Keratinocyte (primary cell): ENCODE measurements around the gene CD40. TPM values are rescaled to one million over a fixed set of nuclear protein-coding genes. Genes with fewer than 3 reads are reported as not detected.
A peak's percentile ranks its signal among the peaks of the same experiment; 100 is the strongest.

Source experiments
- DNase-seq: peaks from one replicate; pipeline ENCODE4 v3.0.0-alpha.2; 2011; ENCODE audit warnings: low read depth, missing footprints, low spot score
- FAIRE-seq: peaks from 2 replicates; lab custom pipeline; 2011; peaks lifted over from hg19 to GRCh38; lab: Jason Lieb, UNC
- H2AFZ ChIP-seq: 2 replicates; pipeline ENCODE4 v1.6.0; 2012; ENCODE audit warnings: low read length, control low read depth, inconsistent platforms; ENCODE audit not compliant: control insufficient read depth
- H3K27ac ChIP-seq: 2 replicates; pipeline ENCODE4 v1.5.1; 2011; ENCODE audit warnings: low read length; ENCODE audit not compliant: control insufficient read depth, insufficient read depth
- H3K27me3 ChIP-seq: 3 replicates; pipeline ENCODE4 v1.6.0; 2011; ENCODE audit warnings: low read length; ENCODE audit not compliant: control insufficient read depth, insufficient read depth; ENCODE audit errors: extremely low read depth
- H3K36me3 ChIP-seq, 2 experiments: 2 replicates in 1 of 2; 3 replicates in 1 of 2; pipeline ENCODE4 v1.5.1; 2011; ENCODE audit warnings: low read length in 2 of 2, mild to moderate bottlenecking in 1 of 2; ENCODE audit not compliant: control insufficient read depth in 2 of 2, insufficient read depth in 2 of 2; ENCODE audit errors: extremely low read depth in 1 of 2
- H3K4me1 ChIP-seq: 3 replicates; pipeline ENCODE4 v1.5.1; 2011; ENCODE audit warnings: low read length; ENCODE audit not compliant: control insufficient read depth, insufficient read depth; ENCODE audit errors: extremely low read depth
- H3K4me2 ChIP-seq: 3 replicates; pipeline ENCODE4 v1.6.0; 2011; ENCODE audit warnings: low read depth, low read length; ENCODE audit not compliant: control insufficient read depth, insufficient read depth; ENCODE audit errors: extremely low read depth
- H3K4me3 ChIP-seq, 3 experiments: fragments of 200-600 bp in 1 of 3; sonication (generic) in 1 of 3; 2 replicates in 2 of 3; 3 replicates in 1 of 3; pipeline ENCODE4 v1.5.1; 2011 to 2016; ENCODE audit warnings: low read length in 3 of 3, mild to moderate bottlenecking in 3 of 3, control low read depth in 2 of 3, inconsistent platforms in 1 of 3, low read depth in 1 of 3, mixed read lengths in 1 of 3, mixed run types in 1 of 3, moderate library complexity in 1 of 3; ENCODE audit not compliant: control insufficient read depth in 2 of 3, insufficient read depth in 2 of 3; ENCODE audit errors: extremely low read depth in 1 of 3
- H3K79me2 ChIP-seq: 2 replicates; pipeline ENCODE4 v1.6.0; 2012; ENCODE audit warnings: low read length; ENCODE audit not compliant: control insufficient read depth, insufficient read depth
- H3K9ac ChIP-seq: 3 replicates; pipeline ENCODE4 v1.6.0; 2011; ENCODE audit warnings: low read length; ENCODE audit not compliant: control insufficient read depth, insufficient read depth; ENCODE audit errors: extremely low read depth
- H3K9me1 ChIP-seq: 3 replicates; pipeline ENCODE4 v1.6.0; 2011; ENCODE audit warnings: low read length; ENCODE audit not compliant: control insufficient read depth, insufficient read depth; ENCODE audit errors: extremely low read depth
- H3K9me3 ChIP-seq: 2 replicates; pipeline ENCODE4 v1.5.1; 2012; ENCODE audit warnings: low read depth, low read length; ENCODE audit not compliant: control insufficient read depth
- H4K20me1 ChIP-seq: 3 replicates; pipeline ENCODE4 v1.6.0; 2011; ENCODE audit warnings: low read length; ENCODE audit not compliant: control insufficient read depth, insufficient read depth; ENCODE audit errors: extremely low read depth
- CTCF ChIP-seq, 3 experiments: IDR thresholded peaks in 1 of 3; conservative IDR thresholded peaks in 1 of 3; optimal IDR thresholded peaks in 1 of 3; 2 replicates in 2 of 3; 3 replicates in 1 of 3; pipeline versions ENCODE3 to v1.5.1; 2011; ENCODE audit warnings: low read length in 3 of 3, mild to moderate bottlenecking in 3 of 3, moderate library complexity in 2 of 3, control low read depth in 1 of 3, inconsistent platforms in 1 of 3; ENCODE audit not compliant: insufficient read depth in 2 of 3; ENCODE audit errors: extremely low read depth in 1 of 3
- EZH2 ChIP-seq: IDR thresholded peaks from one replicate; pipeline ENCODE4 v1.6.1; 2012; ENCODE audit warnings: inconsistent platforms, mild to moderate bottlenecking, low read length, moderate library complexity
- dilution Hi-C: fragments of 300-500 bp; cut with MboI; formaldehyde crosslinking; loops from one replicate; pipeline ENCODE4 v1.7.0; 2020; ENCODE audit warnings: low sequenced_read_pairs; ENCODE audit not compliant: extremely low pct_ligation_motif_present
- polyA plus RNA-seq, 5 experiments: library from polyadenylated mRNA; depleted of rRNA in 3 of 5; stranded (reverse) in 3 of 5; stranded (forward) in 1 of 5; unstranded in 1 of 5; fragments of >200 nt; gene quantifications; 1 replicate in 1 of 5; 2 replicates in 3 of 5; 3 replicates in 1 of 5; pipeline versions ENCODE4 v1.2.1 to v1.2.3, GENCODE V29; 2011 to 2012; ENCODE audit warnings: missing spikeins in 2 of 5, low read depth in 1 of 5, low replicate concordance in 1 of 5

CD40 gene
- polyA plus RNA-seq, 1 donor (not counting 4 experiments of a cell fraction or from before 2014, with no cell fraction given) = 13.4 TPM

DNA sequence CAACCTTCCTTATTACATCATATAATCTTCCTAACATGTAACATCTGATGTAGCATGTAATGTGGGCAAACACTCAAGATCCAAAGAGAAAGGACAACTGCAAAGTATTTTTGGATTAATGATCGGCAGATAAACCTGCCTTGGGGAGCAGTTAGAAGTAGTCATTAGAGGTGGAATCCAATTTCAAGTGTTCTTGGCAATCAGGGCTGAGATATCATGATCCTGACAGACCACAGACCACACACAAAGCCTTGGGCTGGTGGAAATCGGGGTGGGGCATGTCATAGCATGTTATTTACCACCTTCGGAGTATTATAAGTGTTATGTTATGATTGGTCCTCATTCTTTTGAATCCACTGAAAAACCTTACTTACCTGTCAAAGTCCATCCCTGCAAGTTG lies 44.7 kb upstream of the CD40 start:
- FAIRE-seq = peak; percentile 41
- peaks cover 12% of the 10 kb centered on the region for H4K20me1 ChIP-seq
- peak; percentile 58 for DNase-seq

GRCh38 chr20:46074006-46074405 lies 44.1 kb upstream of the CD40 start:
- Histone ChIP-seq H3K9ac (no peak overlapping the region), H3K4me2 (peak overlapping the region; percentile 28), H3K4me3 (no peak overlapping the region), H3K27ac (no peak overlapping the region), H3K36me3 (peaks cover 4 to 14% of the 10 kb centered on the region in 2 experiments), H2AFZ (no peak overlapping the region), H3K27me3 (no peaks in the 10 kb centered on the region), H3K4me1 (peaks cover 11% of the 10 kb centered on the region), H3K9me3 (no peaks in the 10 kb centered on the region), H3K79me2 (peaks cover 7% of the 10 kb centered on the region), H3K9me1 (no peaks in the 10 kb centered on the region), H4K20me1 (peaks cover 12% of the 10 kb centered on the region)
- DNase-seq = no peak
- TF ChIP-seq CTCF (optimal IDR thresholded peaks at IDR 0.05 in 1 of 3, IDR thresholded peaks at IDR 0.05 in 1 of 3, conservative IDR thresholded peaks at IDR 0.05 in 1 of 3; ENCODE audit: extremely low read depth in 1 of 3, insufficient read depth in 2 of 3, low read length in 3 of 3) = no peak
- TF ChIP-seq EZH2 = no peak
- FAIRE-seq = no peak
- dilution Hi-C loops = no loop called here

More for the DNA sequence above, 44.7 kb upstream of the CD40 start:
- Histone ChIP-seq H3K27me3 (no peaks in the 10 kb centered on the region), H3K4me3 (no peak overlapping the region), H3K9me1 (no peaks in the 10 kb centered on the region), H3K36me3 (peaks cover 0 to 12% of the 10 kb centered on the region in 2 experiments), H3K9me3 (no peaks in the 10 kb centered on the region), H2AFZ (no peak overlapping the region), H3K9ac (no peak overlapping the region), H3K27ac (no peak overlapping the region), H3K4me2 (peak overlapping the region; percentile 28), H3K4me1 (peaks cover 11% of the 10 kb centered on the region), H3K79me2 (peaks cover 5% of the 10 kb centered on the region)
- TF ChIP-seq CTCF (optimal IDR thresholded peaks at IDR 0.05 in 1 of 3, IDR thresholded peaks at IDR 0.05 in 1 of 3, conservative IDR thresholded peaks at IDR 0.05 in 1 of 3; ENCODE audit: extremely low read depth in 1 of 3, insufficient read depth in 2 of 3, low read length in 3 of 3) (no peak), EZH2 (no peak)
- dilution Hi-C loops = no loop called here
